Kidney capillary endothelial cell (primary cell): Measurements from ENCODE around the gene APOA4.
"Not testable (repeated sequence)": the region's sequence is repeated elsewhere in the genome, so short reads cannot be mapped to it uniquely, and the experiment has no call there.

Experiments
- DNase-seq: peaks from one replicate; pipeline ENCODE4 v3.0.0-alpha.2; 2018; ENCODE audit warnings: low spot score

Gene APOA4

GRCh38 chr11:116829525-116830183, 6.5 kb upstream of the APOA4 start, which contains the start of gene APOC3:
TSS of gene APOC3 (plus strand) at chr11:116829907. CDS start at chr11:116830583, 676 bp downstream.
- DNase-seq = no peak

GRCh38 chr11:116828632-116829524, 5.8 kb upstream of the APOA4 start:
- DNase-seq = no peak

- DNase-seq = no peak
Observed at GRCh38 chr11:116827461-116827860, 4.4 kb upstream of the APOA4 start.

GRCh38 chr11:116826751-116827431, 3.8 kb upstream of the APOA4 start:
- no peak for DNase-seq

GRCh38 chr11:116825854-116826750, 3.0 kb upstream of the APOA4 start:
- DNase-seq = no peak

GRCh38 chr11:116825434-116825833, 2.3 kb upstream of the APOA4 start:
- no peak for DNase-seq

GRCh38 chr11:116822575-116822974, 529 bp downstream of the APOA4 start:
- DNase-seq = no peak

- no peak for DNase-seq
Observed at GRCh38 chr11:116821050-116821918, 1.8 kb downstream of the APOA4 start.

GRCh38 chr11:116819049-116819448, 4.1 kb downstream of the APOA4 start:
- no peak for DNase-seq

GRCh38 chr11:116814502-116814901, 8.6 kb downstream of the APOA4 start:
- no peak for DNase-seq

- no peak for DNase-seq
Observed at GRCh38 chr11:116813781-116814471, 9.2 kb downstream of the APOA4 start.

- no peak for DNase-seq
Observed at GRCh38 chr11:116813170-116813569, 9.9 kb downstream of the APOA4 start.

GRCh38 chr11:116812109-116812508, 11.0 kb downstream of the APOA4 start:
- DNase-seq = no peak

- DNase-seq = no peak
Observed at GRCh38 chr11:116811194-116811593, 11.9 kb downstream of the APOA4 start.

- DNase-seq = no peak
Observed at GRCh38 chr11:116808262-116809175, 14.6 kb downstream of the APOA4 start.

GRCh38 chr11:116807601-116808261, 15.4 kb downstream of the APOA4 start:
- no peak for DNase-seq

GRCh38 chr11:116804001-116804400, 19.1 kb downstream of the APOA4 start:
- DNase-seq = no peak

GRCh38 chr11:116801662-116802061, 21.4 kb downstream of the APOA4 start:
- DNase-seq = not testable (repeated sequence)
